GM21528 (cell line): ENCODE data around the gene SOAT2.

Experiments
- ATAC-seq: cut with Tn5 transposase; IDR thresholded peaks from one replicate; pipeline ENCODE4 v1.9.1; 2021; ENCODE audit warnings: mild to moderate bottlenecking, moderate library complexity; ENCODE audit not compliant: unreplicated experiment, low FRiP score

The SOAT2 gene

DNA sequence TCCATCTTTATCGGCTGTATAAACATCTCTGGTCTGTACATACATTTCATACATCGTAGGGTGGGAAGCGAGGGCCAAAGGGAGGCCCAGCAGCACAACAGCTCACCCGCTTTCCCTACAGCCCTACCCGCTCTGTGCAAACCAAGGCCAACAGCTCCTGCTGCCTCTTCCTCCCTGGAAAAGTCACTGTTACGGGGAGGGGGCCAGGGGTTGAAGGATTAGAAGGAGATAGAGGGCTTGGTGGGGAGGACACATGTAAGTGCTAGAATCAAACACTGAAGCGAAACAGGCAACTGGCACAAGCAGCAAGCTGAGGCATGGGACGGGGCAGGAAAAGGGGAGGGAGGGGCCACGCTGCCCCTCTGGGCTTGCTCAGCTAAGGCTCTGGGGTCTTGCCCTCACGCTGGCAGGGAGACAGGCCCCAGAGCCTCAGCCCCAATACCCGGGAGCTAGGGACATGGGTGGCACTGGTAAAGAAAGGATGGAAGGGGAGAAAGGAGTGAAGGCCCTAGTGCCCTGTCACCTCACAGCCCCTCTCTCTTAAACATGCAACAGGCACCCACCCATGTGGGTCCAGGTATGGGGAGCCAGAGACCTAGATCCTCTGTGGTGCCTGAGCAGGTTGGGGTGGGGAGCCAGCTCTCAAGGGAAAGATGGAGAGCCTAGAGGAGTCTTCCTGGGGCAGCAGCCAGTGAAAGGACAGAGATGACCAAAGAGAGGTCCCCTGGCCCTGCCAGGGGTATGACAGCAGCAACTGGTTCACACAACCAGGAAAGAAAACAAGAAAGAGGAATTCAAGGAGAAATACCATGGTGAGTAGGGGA lies 38.5 kb upstream of the SOAT2 start:
- no peak for ATAC-seq

DNA sequence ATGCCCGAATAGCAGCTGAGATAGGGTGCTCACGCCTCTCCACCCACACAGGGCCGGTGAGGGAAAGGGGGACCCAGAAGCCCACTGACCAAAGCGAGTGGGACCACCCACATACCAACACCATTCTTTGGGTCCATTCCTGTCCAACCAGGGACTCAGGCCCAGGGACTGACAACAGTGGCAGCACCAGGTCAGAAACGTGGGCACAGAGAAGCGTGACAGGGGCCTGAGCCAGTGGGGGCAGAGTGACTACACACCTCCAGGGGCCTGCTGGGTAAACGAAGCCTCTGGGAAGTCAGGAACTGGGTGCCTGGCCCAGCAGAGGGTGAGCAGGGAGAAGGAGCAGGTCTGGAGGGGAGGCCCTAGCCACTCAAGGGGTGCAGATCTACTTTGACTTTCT lies 37.8 kb upstream of the SOAT2 start:
- ATAC-seq, result no peak

DNA sequence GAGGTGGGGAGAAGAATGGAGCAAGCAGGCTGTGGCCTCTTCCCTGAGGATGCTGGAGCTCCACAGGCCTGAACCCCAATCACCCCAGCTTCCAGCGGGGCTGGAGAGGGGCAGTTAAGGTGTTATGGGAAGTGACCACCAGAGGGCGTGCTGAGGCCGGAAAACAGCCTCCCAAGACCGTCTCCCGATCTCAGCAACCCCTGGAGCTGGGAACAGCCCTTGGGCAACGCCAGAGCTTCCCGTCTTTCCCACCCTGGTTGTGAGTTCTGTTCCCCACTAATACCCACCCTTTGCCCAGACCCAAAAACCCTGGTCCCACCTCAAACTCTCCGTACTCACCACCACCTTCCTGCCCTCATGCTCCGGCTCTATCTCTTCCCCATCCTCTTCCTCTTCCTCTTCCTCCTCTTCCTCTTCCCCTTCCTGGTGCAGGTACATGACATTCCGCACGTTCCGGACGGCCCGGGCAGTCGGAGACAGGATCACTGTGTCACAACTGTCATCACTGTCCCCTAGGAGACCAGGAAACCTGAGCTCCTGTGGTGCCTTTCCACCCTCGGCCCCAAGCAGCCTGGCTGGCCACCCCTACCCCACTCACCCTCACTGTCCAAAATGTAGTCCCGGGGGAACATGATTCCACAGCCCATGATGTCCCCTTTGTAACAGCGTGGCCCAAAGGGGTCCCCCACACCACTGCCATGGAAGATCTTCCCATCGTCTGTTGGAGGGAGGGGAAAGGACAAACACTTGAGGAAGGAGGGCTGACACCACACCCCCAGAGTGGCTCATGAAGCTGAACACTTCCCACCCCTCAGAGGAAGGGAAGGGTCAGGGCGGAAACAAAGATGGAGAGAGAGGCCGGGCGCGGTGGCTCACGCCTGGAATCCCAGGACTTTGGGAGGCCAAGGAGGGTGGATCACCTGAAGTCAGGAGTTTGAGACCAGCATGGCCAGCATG lies 37.0 kb upstream of the SOAT2 start:
- no peak for ATAC-seq

DNA sequence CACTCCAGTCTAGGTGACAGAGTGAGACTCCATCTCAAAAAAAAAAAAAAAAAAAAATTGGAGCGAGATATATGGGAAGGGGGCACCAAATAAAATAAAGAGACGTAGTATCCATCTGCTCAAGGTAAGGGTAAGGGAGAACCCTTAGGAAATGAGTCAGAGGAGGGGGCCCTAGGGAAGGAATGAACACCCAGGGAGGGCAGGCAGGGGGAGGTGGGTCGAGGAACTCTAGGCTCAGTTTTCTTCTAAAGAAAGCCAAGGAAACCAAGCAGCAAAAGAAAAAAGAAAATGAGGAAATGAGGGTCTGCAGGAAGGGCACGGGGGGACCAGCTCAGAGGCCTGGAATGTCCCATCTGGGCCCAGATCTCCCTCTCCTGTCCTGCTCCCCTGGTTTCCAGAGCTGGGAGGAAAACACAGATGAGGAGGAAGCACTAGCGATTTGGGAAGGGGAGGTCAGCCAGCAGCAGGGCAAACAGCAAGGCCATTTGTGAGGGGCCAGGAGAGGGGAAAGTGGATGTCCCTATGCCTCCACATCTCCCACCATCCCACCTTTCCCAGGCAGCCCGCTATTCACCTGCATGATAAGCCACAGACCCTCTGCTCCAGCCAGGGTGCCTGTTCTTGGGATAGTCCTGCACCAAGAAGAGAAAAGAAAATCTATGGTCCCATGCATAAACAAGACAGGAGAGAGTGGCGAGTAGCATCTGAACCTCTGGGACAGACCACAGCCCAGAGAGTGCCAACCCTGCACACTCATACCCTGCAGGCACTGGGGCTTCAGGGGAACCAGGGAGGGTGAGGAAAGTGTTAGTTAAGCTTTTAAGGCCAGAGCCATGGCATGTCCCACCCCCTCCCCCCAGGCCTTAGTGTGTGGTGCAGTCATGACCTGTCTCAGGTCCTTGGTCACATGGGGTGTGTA lies 36.0 kb upstream of the SOAT2 start:
- ATAC-seq, result no peak

DNA sequence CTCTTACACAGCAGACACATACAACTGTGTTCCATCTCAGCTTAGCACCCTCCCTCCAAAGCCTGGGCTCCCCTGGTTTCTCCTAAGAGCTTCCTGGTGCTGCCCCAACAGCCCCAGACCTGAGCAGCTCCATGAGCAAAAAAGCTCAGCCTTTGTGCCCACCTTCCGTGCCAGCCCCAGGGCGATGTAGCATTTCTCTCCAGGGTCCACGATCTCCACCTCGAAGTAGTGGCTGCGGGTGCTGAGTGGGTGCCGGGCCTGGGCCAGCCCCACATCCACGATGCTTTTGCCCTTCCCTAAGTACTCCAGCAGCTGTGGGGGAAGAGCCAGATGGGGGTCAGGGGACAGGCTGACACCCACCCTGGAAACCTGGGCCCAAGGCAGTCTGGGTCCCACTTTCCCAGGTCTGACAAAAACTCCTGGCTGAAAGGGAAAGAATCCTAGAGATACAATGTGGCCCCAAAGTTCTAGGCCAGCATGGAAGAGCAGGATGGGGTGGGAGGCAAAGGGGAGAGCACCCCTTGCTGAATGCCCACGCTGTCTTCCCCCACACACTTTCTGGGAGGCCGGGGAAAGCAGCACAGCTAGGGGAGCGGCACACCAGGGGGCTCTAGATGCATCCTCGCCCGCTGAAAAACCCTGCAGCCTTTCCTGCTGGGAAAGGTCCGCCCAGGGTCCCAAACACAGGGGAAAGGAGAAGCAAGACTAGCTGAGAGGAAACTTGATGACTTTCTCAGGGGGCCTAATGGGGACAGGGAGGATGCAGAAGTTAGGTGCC lies 35.1 kb upstream of the SOAT2 start:
- ATAC-seq, result no peak

DNA sequence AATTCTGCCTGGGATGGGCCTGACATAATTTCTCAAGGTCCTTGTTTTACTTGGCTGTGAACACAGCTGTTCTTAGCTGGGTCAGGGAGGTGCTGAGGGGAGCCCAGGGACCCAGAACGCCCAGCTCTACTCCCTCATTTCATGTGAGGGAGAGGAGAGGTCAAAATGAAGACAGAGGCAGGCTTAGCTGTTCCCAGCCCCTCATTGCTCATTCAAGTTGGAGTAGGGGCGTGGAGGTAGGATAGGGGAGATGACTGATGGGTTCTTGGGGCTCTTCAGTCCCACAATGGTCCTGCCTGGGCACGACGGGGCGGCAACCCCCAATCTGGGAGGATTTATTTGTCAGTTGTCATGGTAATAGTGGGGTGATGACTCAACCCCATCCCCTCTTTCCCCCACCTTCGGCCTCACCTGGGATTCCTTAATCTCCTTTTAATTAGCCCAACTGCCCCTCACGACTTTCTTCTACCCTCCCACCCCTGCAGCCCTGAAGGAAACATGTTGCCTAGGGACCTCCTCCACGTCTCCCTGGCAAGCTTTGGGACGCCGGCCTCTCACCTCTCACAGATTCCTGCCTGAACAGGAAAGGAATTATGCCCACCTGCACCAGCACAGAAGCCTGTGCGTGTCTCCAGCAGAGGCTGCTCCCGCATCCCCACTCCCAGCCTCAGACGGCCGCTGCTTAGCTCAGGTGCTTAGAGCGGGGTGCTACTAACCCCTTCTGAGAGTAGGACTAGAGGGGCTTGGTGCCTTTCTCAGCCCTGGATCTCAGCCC lies 34.3 kb upstream of the SOAT2 start:
- no peak for ATAC-seq

DNA sequence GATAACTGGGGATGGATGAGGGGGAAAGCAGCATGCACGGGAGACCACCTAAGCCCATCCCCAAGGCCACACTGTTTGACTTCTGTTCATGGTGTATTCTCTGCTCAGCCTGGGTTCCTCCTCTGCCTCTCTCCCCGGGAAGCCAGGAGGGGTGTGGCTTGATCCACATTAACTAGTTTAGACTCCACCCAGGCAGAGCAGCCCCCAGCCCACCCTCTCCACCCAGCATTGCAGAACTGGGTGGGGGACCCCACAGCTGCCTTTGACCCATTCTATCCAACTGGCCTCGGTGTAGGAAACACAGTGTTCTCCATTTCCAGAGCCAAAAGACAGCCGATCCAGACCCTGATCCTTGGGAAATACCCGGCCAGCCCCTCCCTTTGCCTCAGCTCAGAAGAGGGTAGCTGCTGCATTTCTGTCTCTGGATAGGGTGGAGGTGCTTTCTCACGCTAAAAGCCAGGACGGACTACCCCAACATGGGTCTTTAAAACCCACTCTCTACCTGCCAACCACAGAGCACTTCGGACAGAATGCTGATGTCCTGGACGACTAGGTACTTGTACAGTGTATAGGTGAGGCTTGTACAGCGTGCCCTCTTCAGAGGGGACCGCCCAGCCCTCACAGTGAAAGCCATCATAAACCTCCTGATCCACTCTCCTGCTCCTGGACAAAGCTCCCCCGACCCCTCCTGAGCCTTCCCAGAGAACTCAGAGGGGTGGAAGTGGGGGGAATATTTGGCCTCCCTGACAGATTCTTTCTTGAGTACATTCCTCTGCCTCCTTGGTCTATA lies 33.5 kb upstream of the SOAT2 start:
- no peak for ATAC-seq

DNA sequence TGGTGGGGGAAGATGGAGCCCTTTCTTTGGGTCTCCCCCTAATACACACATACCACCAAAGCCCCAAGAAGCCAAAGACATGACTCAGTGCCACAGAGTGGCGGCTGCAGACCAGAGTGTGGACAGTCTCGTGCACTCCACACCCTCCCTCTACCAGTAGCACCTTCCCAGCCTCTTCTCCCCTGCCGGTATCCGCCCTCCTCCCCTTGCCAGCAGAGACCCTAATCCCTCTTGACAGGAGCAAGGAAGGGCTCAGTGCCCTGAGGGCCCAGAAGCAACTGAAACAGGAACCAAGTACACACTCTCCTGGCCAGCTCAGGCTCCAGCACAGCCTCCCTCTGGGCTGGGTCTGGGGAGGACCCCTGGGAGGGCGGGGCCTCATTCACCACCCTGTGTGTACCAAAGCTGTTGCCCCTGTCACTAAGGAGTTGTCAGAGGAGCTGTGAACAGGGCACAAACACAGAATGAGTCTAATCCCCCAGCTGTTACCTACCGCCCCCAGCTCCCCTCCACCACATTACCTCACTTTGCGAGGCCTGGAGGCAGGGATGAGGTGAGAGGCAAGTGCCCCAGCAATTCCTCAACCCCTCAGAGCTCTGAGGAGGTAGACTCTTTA lies 32.3 kb upstream of the SOAT2 start:
- no peak for ATAC-seq

DNA sequence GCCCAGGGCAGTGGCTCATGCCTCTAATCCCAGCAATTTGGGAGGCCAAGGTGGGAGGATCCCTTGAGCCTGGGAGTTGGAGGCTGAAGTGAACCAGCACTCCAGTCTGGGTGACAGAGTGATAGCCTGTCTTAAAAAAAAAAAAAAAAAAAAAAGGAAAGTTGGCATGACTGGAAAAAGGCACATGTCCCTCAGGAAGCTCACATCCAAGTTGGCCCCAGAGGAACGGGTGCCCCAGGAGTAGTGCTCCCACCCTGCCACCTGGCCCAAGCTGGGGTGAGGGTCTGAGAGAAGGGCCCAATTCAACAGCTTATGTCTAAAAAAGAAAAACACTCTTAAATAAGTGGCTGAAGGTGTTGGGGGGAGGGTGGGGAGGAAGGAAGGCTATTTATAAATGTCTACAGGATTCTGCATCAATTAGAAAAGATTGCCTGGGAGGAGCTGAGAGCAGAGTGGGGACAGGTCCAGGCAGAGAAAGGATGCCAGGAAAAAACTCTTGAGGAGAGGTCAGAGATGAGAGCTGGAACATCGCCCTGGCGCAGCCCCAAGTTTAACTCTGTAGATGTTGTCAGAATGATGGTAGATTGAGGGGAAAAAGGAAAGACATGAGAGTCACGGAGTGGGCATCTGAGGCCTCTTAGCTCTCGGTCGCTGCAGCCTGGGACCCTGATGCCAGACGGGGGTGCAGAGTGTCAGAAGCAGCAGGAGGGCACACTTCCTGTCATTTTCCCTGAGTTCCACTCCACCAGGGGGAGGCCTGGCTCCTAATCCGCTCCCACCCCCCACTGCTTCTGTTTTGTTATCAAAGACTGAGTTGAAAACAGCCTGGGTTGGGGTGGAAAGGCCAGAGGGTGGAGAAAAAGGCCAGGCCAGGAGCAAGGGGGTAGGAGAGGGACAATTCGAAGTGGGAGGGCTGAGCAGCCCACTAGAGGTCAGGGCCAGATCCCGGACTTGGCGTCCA lies 31.4 kb upstream of the SOAT2 start:
- ATAC-seq, result no peak

DNA sequence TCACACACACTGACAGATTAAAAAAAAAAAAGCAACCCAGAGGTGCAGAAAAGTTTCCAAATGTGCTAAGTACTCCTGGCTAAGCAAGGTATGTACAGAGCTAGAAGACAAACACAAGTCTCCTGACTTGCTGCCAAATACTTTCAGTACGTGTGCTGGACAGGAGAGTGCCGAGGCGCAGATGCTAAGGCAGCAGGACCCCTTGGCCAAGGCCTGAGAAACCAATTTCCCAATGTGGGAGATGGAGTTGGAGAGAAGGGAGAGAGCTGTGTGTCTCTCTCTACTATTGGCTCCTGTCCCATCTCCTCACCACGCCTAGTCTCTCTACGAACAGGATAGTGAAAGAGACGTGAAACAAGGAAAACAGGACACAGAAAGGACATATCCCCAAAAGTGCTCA lies 29.4 kb upstream of the SOAT2 start:
- no peak for ATAC-seq

DNA sequence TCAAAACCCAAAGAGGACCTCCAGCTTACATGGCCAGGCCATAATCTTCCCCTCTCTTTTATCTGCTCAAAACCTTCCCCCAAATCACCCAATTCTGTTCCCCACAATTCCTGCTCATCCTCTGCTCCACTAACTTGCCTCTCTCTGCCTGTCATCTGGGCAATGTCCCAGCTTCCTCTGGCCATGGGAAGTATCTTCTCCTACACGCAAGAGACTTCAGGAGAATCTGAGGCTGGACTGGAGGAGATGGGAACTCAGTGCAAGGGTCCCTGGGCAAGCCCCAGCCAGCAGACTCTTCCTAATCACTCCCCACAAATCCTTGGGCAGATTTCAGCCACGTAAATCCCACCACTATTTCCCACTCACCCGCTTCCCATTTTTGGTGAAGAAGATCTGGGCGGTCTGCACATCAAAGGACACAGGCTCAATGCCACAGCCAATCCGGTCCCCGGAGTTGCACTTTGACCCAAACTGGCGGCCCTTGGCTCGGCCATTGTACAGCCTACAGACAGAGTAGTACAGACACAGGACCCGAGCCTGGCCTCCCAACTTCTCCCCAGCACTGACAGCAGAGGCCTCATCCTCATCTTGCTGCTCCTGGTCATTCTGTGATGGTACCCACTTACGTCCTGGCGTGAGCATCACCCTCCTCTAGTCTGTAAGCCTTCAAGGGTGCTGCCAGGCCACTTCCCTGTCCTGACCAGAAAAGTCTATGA lies 28.8 kb upstream of the SOAT2 start:
- no peak for ATAC-seq

DNA sequence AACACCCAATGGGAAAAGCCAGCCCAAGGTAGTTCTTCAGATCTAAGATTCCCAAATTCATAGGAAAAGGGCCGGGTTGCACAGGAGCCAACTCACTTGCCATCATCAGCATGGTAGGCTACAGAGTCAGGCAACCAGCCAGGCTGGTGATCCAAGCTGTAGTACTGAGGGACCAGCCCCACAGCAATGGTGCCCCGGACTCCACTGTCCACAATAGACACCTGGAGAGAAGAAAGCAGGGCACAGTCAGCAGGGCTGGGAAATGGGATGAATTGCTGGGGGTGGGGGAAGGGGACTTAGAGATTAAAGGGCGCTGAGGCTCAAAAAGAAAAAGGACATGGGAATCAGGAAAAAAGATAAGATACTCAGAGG lies 28.3 kb upstream of the SOAT2 start:
- ATAC-seq, result no peak

DNA sequence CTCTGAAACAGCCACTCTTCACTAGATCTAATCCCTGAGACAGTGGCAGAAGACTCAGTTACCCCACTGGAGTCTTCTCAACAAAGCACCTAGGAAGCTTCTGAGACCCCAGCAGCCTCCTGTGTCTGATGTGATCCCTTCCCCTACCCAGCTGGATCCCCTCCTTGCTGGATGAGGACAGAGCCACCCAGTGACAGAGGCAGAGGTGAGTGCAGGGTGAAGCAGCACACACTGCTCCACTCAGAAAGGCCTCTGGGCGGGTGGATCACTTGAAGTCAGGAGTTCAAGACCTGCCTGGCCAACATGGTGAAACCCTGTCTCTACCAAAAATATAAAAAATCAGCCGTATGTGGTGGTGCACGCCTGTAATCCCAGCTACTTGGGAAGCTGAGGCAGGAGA lies 26.8 kb upstream of the SOAT2 start:
- no peak for ATAC-seq

DNA sequence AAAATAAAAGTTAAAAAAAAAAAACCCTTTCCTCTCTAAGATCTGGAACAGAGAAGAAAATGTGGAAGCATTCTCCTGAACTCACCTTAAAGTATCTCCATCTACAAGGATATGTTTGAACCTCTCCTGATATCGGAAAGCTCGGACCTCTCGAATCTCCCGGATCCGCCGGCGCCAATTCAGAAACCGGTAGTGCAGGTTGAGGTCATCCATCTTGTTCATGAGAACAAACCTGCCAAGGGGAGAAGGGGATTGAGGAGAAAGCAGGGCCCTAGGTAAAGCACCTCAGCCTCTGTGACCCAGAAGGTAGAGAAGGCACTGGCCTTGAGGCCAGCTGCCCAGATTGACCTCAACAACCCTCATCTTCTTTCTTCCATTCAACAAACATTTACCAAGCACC lies 26.3 kb upstream of the SOAT2 start:
- ATAC-seq, result no peak

DNA sequence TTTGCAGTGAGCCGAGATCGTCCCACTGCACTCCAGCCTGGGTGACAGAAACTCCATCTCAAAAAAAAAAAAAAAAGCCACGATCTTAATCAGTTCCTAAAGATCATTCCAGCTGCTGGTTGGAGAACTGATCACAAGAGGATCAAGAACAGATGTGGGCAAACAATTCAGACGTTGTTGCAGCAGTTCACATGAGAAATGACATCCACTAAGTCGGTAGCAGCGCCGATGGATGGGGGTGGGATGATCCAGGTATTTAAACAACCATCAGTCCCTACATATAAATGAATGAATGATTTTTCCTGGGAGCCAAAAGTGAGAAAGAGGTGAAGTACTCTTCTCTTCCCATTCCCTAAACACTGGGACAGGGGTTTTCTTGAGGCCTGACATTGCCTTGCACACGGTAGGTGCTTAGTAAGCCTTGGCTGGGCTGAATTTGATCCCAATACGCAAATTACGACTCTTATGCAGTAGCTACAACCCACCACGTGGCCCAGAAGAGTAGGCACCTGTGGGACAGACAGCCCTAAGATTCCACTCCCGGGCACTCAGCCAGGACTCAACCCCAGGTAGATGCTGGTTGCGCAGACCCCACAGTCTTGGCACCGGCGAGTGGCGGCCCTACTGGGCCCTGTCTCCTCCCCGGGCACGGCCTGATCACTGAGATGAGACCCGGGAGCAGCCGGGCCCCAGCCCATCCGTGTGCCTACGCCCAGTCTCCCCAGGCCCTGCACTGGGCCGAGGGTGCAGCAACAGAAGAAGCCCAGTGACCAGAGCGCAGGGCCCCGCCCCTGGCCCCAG lies 24.7 kb upstream of the SOAT2 start:
- no peak for ATAC-seq
